PFSK-1 (cell line): ENCODE measurements around the gene KCNK16.

Experiments
- FOXP2 ChIP-seq: optimal IDR thresholded peaks from 2 replicates; pipeline ENCODE3; 2011; ENCODE audit warnings: borderline replicate concordance, control low read depth, inconsistent platforms; ENCODE audit not compliant: insufficient read depth; ENCODE audit errors: extremely low read length, extremely low read depth
- POLR2AphosphoS5 ChIP-seq: IDR thresholded peaks from 2 replicates; pipeline ENCODE4 v1.6.1; 2012; ENCODE audit warnings: low read depth, mild to moderate bottlenecking, control low read depth, low read length, moderate library complexity
- REST ChIP-seq, 2 experiments: IDR thresholded peaks; 2 replicates each; pipeline versions ENCODE4 v1.6.1 to v1.8.0; 2011 to 2012; ENCODE audit warnings: low read depth in 2 of 2, low read length in 2 of 2, control low read depth in 1 of 2, inconsistent platforms in 1 of 2, mild to moderate bottlenecking in 1 of 2, moderate library complexity in 1 of 2; ENCODE audit not compliant: insufficient read depth in 1 of 2
- SIN3A ChIP-seq: IDR thresholded peaks from 2 replicates; pipeline ENCODE4 v1.6.1; 2012; ENCODE audit warnings: mild to moderate bottlenecking, low read length, moderate library complexity, borderline replicate concordance; ENCODE audit not compliant: insufficient read depth
- TAF1 ChIP-seq: IDR thresholded peaks from 2 replicates; pipeline ENCODE4 v1.6.1; 2012; ENCODE audit warnings: low read length, control low read depth, borderline replicate concordance; ENCODE audit not compliant: insufficient read depth

- no peak for TF ChIP-seq POLR2AphosphoS5
- no peak for TF ChIP-seq TAF1
- TF ChIP-seq SIN3A = no peak
- no peak for TF ChIP-seq REST (IDR thresholded peaks at IDR 0.05; ENCODE audit: insufficient read depth in 1 of 2, low read depth in 2 of 2, low read length in 2 of 2)
- no peak for TF ChIP-seq FOXP2
Measured at GRCh38 chr6:39365281-39366074, 43.0 kb upstream of the KCNK16 start.
